HCT116 (cell line): ENCODE measurements around the gene DENND1A. TPM values are rescaled to one million over a fixed set of nuclear protein-coding genes. Genes with fewer than 3 reads are reported as not detected.

Experiments used
- ATAC-seq: fragments of 200-7000 bp; cut with Tn5 transposase; 2 replicates; pipeline ENCODE4 v1.9.1; 2020; ENCODE audit warnings: mild to moderate bottlenecking, moderate library complexity
- BruUV-seq: library from RNA; stranded (reverse); fragments of 400-500 nt; replicated peaks from 2 replicates; lab custom pipeline; 2021; lab: Mats Ljungman, UMichigan
- CTCF ChIA-PET: fragments of 300-600 bp; sonication (Branson Sonifier 250); formaldehyde crosslinking; loops from one replicate; lab custom pipeline; 2021; ENCODE audit warnings: antibody characterized with exemption; lab: Charles Lee
- POLR2A ChIA-PET: fragments of 300-600, 350-600 bp; sonication (Branson Sonifier 250); formaldehyde crosslinking; loops from one replicate; lab custom pipeline; 2021; ENCODE audit warnings: antibody characterized with exemption; lab: Charles Lee
- RAD21 ChIA-PET, 2 experiments: fragments of 300-600 bp; sonication (Branson Sonifier 250); formaldehyde crosslinking; loops; one replicate each; lab custom pipeline; 2023; ENCODE audit warnings: low total read pairs in 2 of 2; ENCODE audit not compliant: uncharacterized antibody in 2 of 2, unreplicated experiment in 2 of 2, low non-redundant PET in 1 of 2; lab: Charles Lee
- DNase-seq: peaks from one replicate; pipeline ENCODE4 v3.0.0-alpha.2; 2010; ENCODE audit warnings: low read depth, low spot score
- H2AFZ ChIP-seq: fragments of 200-600 bp; shearing (Covaris generic), sonication (generic); 2 replicates; pipeline ENCODE4 v1.6.1; 2017; ENCODE audit warnings: low read depth, mixed run types, mixed read lengths, antibody characterized with exemption, low read length; ENCODE audit not compliant: poor library complexity, severe bottlenecking
- H3K27ac ChIP-seq: 2 replicates; pipeline ENCODE4 v1.5.1; 2012; ENCODE audit warnings: low read depth, low read length
- H3K27me3 ChIP-seq: fragments of 200-600 bp; sonication (generic); 2 replicates; pipeline ENCODE4 v1.6.1; 2016; ENCODE audit warnings: mixed run types, low read length, mixed read lengths; ENCODE audit not compliant: insufficient read depth
- H3K36me3 ChIP-seq, 2 experiments: fragments of 200-500 bp in 1 of 2; fragments of 200-600 bp in 1 of 2; sonication (Bioruptor generic) in 1 of 2; sonication (generic) in 1 of 2; 2 replicates each; pipeline versions ENCODE4 v1.5.1 to v1.6.1; 2014 to 2016; ENCODE audit warnings: low read length in 2 of 2, inconsistent platforms in 1 of 2, mixed read lengths in 1 of 2, mixed run types in 1 of 2; ENCODE audit not compliant: insufficient read depth in 2 of 2, control insufficient read depth in 1 of 2
- H3K4me1 ChIP-seq, 2 experiments: fragments of 200-600 bp in 1 of 2; sonication (generic) in 1 of 2; 2 replicates each; pipeline versions ENCODE4 v1.5.1 to v1.6.1; 2012 to 2017; ENCODE audit warnings: low read length in 2 of 2, inconsistent platforms in 1 of 2, mild to moderate bottlenecking in 1 of 2, mixed read lengths in 1 of 2, mixed run types in 1 of 2, moderate library complexity in 1 of 2; ENCODE audit not compliant: insufficient read depth in 2 of 2, control insufficient read depth in 1 of 2
- H3K4me2 ChIP-seq: fragments of 200-600 bp; sonication (generic); 2 replicates; pipeline ENCODE4 v1.6.1; 2017; ENCODE audit warnings: mixed run types, low read length, mixed read lengths
- H3K4me3 ChIP-seq, 2 experiments: fragments of 200-600 bp in 1 of 2; sonication (generic) in 1 of 2; replicated peaks in 1 of 2; 2 replicates each; pipeline ENCODE4 v1.5.1; 2011 to 2016; ENCODE audit warnings: low read length in 2 of 2, control low read depth in 1 of 2, low read depth in 1 of 2, mild to moderate bottlenecking in 1 of 2, mixed read lengths in 1 of 2, mixed run types in 1 of 2
- H3K79me2 ChIP-seq: fragments of 200-600 bp; sonication (generic); 2 replicates; pipeline ENCODE4 v1.6.1; 2017; ENCODE audit warnings: mild to moderate bottlenecking, mixed run types, low read length, moderate library complexity, mixed read lengths; ENCODE audit not compliant: insufficient read depth
- H3K9ac ChIP-seq: fragments of 200-600 bp; sonication (generic); 2 replicates; pipeline ENCODE4 v1.6.1; 2016; ENCODE audit warnings: low read length, mixed read lengths
- H3K9me2 ChIP-seq: fragments of 200-600 bp; sonication (generic), shearing (Covaris generic); 2 replicates; pipeline ENCODE4 v1.6.1; 2017; ENCODE audit warnings: mixed run types, mild to moderate bottlenecking, moderate library complexity; ENCODE audit not compliant: insufficient read depth
- H3K9me3 ChIP-seq, 2 experiments: fragments of 200-500 bp in 1 of 2; fragments of 200-600 bp in 1 of 2; sonication (Bioruptor generic) in 1 of 2; sonication (generic) in 1 of 2; 2 replicates each; pipeline ENCODE4 v1.6.1; 2014 to 2017; ENCODE audit warnings: low read length in 2 of 2, mixed read lengths in 2 of 2, inconsistent platforms in 1 of 2, low read depth in 1 of 2, mild to moderate bottlenecking in 1 of 2, mixed run types in 1 of 2, moderate library complexity in 1 of 2; ENCODE audit not compliant: control insufficient read depth in 1 of 2, insufficient read depth in 1 of 2
- H4K20me1 ChIP-seq: fragments of 200-600 bp; sonication (generic), shearing (Covaris generic); 2 replicates; pipeline ENCODE4 v1.6.1; 2017; ENCODE audit warnings: mixed run types, mild to moderate bottlenecking, moderate library complexity; ENCODE audit not compliant: insufficient read depth
- CBX3 ChIP-seq: IDR thresholded peaks from 2 replicates; pipeline ENCODE4 v1.6.1; 2012; ENCODE audit warnings: low read depth
- EZH2 ChIP-seq: fragments of 200-600 bp; sonication (generic); IDR thresholded peaks from 2 replicates; pipeline ENCODE4 v1.6.1; 2017; ENCODE audit warnings: antibody characterized with exemption, mixed run types
- FOSL1 ChIP-seq: IDR thresholded peaks from 2 replicates; pipeline ENCODE4 v1.6.1; 2012; ENCODE audit warnings: low read depth
- JUND ChIP-seq: IDR thresholded peaks from 2 replicates; pipeline ENCODE4 v1.6.1; 2012
- POLR2A ChIP-seq: IDR thresholded peaks from 2 replicates; pipeline ENCODE4 v1.7.0; 2011; ENCODE audit warnings: borderline replicate concordance; ENCODE audit not compliant: insufficient read depth, insufficient read length; ENCODE audit errors: extremely low read depth
- POLR2AphosphoS5 ChIP-seq: IDR thresholded peaks from 2 replicates; pipeline ENCODE4 v1.6.1; 2011; ENCODE audit warnings: mild to moderate bottlenecking, low read depth, low read length, moderate library complexity
- intact Hi-C: fragments of 100-400 bp; cut with micrococcal nuclease; formaldehyde crosslinking; loops from 2 replicates; pipeline ENCODE4 v1.10.0; 2022
- total RNA-seq: library from RNA; stranded (reverse); gene quantifications from one replicate; pipeline ENCODE4 v1.2.1, GENCODE V29; 2021; ENCODE audit not compliant: unreplicated experiment
- TF ChIP-seq, protein P1 (sequence below): IDR thresholded peaks from 2 replicates; pipeline ENCODE4 v1.6.1; 2012; ENCODE audit warnings: low read depth
- TF ChIP-seq, protein P2 (sequence below): IDR thresholded peaks from 2 replicates; pipeline ENCODE4 v1.6.1; 2012

DENND1A gene
- total RNA-seq, 1 experiment from 2014 or later: 33.0 TPM

GRCh38 chr9:123421186-123421585 is 508.7 kb downstream of the DENND1A start (continued):
- TF ChIP-seq, protein P1, sequence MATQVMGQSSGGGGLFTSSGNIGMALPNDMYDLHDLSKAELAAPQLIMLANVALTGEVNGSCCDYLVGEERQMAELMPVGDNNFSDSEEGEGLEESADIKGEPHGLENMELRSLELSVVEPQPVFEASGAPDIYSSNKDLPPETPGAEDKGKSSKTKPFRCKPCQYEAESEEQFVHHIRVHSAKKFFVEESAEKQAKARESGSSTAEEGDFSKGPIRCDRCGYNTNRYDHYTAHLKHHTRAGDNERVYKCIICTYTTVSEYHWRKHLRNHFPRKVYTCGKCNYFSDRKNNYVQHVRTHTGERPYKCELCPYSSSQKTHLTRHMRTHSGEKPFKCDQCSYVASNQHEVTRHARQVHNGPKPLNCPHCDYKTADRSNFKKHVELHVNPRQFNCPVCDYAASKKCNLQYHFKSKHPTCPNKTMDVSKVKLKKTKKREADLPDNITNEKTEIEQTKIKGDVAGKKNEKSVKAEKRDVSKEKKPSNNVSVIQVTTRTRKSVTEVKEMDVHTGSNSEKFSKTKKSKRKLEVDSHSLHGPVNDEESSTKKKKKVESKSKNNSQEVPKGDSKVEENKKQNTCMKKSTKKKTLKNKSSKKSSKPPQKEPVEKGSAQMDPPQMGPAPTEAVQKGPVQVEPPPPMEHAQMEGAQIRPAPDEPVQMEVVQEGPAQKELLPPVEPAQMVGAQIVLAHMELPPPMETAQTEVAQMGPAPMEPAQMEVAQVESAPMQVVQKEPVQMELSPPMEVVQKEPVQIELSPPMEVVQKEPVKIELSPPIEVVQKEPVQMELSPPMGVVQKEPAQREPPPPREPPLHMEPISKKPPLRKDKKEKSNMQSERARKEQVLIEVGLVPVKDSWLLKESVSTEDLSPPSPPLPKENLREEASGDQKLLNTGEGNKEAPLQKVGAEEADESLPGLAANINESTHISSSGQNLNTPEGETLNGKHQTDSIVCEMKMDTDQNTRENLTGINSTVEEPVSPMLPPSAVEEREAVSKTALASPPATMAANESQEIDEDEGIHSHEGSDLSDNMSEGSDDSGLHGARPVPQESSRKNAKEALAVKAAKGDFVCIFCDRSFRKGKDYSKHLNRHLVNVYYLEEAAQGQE: no peak
- TF ChIP-seq CBX3: no peak
- TF ChIP-seq, protein P2, sequence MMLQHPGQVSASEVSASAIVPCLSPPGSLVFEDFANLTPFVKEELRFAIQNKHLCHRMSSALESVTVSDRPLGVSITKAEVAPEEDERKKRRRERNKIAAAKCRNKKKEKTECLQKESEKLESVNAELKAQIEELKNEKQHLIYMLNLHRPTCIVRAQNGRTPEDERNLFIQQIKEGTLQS: no peak
- no peak for TF ChIP-seq FOSL1

GRCh38 chr9:123420592-123421111 is 509.3 kb downstream of the DENND1A start:
- ChIA-PET CTCF (no interaction called here), RAD21 (no interaction called here), POLR2A (no interaction called here)
- Histone ChIP-seq H3K9me3 (no peaks in the 10 kb centered on the region), H3K9me2 (no peaks in the 10 kb centered on the region), H3K79me2 (no peaks in the 10 kb centered on the region), H3K27ac (no peak overlapping the region), H3K4me2 (no peak overlapping the region), H3K36me3 (no peaks in the 10 kb centered on the region), H4K20me1 (no peaks in the 10 kb centered on the region), H3K27me3 (no peaks in the 10 kb centered on the region), H3K4me1 (no peaks in the 10 kb centered on the region), H3K4me3 (no peak overlapping the region), H2AFZ (no peak overlapping the region), H3K9ac (no peak overlapping the region)
- intact Hi-C loops: no loop called here
- BruUV-seq: no TSS peak
- TF ChIP-seq POLR2A (no peak), JUND (no peak), CBX3 (no peak), FOSL1 (no peak), POLR2AphosphoS5 (no peak), EZH2 (no peak)
- TF ChIP-seq, protein P1: no peak
- ATAC-seq (no peak), DNase-seq (no peak)
